GM21526 (cell line): ENCODE data around the gene ABHD10.

Experiments used
- ATAC-seq: cut with Tn5 transposase; IDR thresholded peaks from one replicate; pipeline ENCODE4 v1.9.1; 2021; ENCODE audit warnings: moderate library complexity; ENCODE audit not compliant: unreplicated experiment, low FRiP score

ABHD10 gene

GRCh38 chr3:111978583-111979433 lies at the start of gene ABHD10:
Gene ABHD10, plus strand, starts transcription at chr3:111979026. Its CDS starts 36 bp downstream, at chr3:111979062.
- ATAC-seq, result peak; percentile 95

GRCh38 chr3:111929484-111929883 lies 49.3 kb upstream of the ABHD10 start:
- no peak for ATAC-seq

GRCh38 chr3:111932946-111933345 lies 45.9 kb upstream of the ABHD10 start:
- no peak for ATAC-seq

- no peak for ATAC-seq
These were observed 42.5 kb upstream of the ABHD10 start for GRCh38 chr3:111936191-111936841.

- no peak for ATAC-seq
These were observed 41.9 kb upstream of the ABHD10 start for GRCh38 chr3:111936967-111937366.

GRCh38 chr3:111937871-111938270 lies 41.0 kb upstream of the ABHD10 start:
- ATAC-seq, result no peak

- no peak for ATAC-seq
These were observed 39.0 kb upstream of the ABHD10 start for GRCh38 chr3:111939873-111940272.

- ATAC-seq, result no peak
These were observed 35.3 kb upstream of the ABHD10 start for GRCh38 chr3:111943533-111943932.

GRCh38 chr3:111944372-111944771 lies 34.5 kb upstream of the ABHD10 start:
- ATAC-seq, result no peak

- ATAC-seq, result no peak
These were observed 31.6 kb upstream of the ABHD10 start for GRCh38 chr3:111947231-111947630.

- ATAC-seq, result no peak
These were observed 30.0 kb upstream of the ABHD10 start for GRCh38 chr3:111948786-111949185.

GRCh38 chr3:111949712-111950111 lies 29.1 kb upstream of the ABHD10 start:
- no peak for ATAC-seq

GRCh38 chr3:111951032-111951431 lies 27.8 kb upstream of the ABHD10 start:
- no peak for ATAC-seq

- ATAC-seq, result no peak
These were observed 26.7 kb upstream of the ABHD10 start for GRCh38 chr3:111952086-111952485.

- ATAC-seq, result no peak
These were observed 25.9 kb upstream of the ABHD10 start for GRCh38 chr3:111952866-111953450.

GRCh38 chr3:111954228-111954990 lies 24.4 kb upstream of the ABHD10 start:
- no peak for ATAC-seq

- ATAC-seq, result no peak
These were observed 22.9 kb upstream of the ABHD10 start for GRCh38 chr3:111955876-111956275.

- no peak for ATAC-seq
These were observed 22.4 kb upstream of the ABHD10 start for GRCh38 chr3:111956449-111956848.

GRCh38 chr3:111956995-111957734 lies 21.7 kb upstream of the ABHD10 start:
- no peak for ATAC-seq
